ENCODE measurements around the gene PCSK7.

The PCSK7 gene

GRCh38 chr11:117199053-117199915 lies 32.6 kb downstream of the PCSK7 start, which contains the start of gene TAGLN:
Gene TAGLN (plus strand): TSS chr11:117199370. CDS start chr11:117203014, 3,644 bp downstream.
- no peak for DNase-seq (ENCODE audit: low read depth in 2 of 2)

GRCh38 chr11:117198613-117199012 lies 33.3 kb downstream of the PCSK7 start:
- no peak for DNase-seq (ENCODE audit: low read depth in 2 of 2)

GRCh38 chr11:117197516-117198456 lies 34.1 kb downstream of the PCSK7 start:
- DNase-seq (ENCODE audit: low read depth in 2 of 2), result no peak

- DNase-seq (ENCODE audit: low read depth in 2 of 2), result no peak
Observed at GRCh38 chr11:117197006-117197405, 34.9 kb downstream of the PCSK7 start.

- no peak for DNase-seq (ENCODE audit: low read depth in 2 of 2)
Observed at GRCh38 chr11:117195761-117196160, 36.1 kb downstream of the PCSK7 start.

GRCh38 chr11:117195258-117195657 lies 36.6 kb downstream of the PCSK7 start:
- DNase-seq (ENCODE audit: low read depth in 2 of 2), result no peak

GRCh38 chr11:117194267-117194666 lies 37.6 kb downstream of the PCSK7 start:
- no peak for DNase-seq (ENCODE audit: low read depth in 2 of 2)

GRCh38 chr11:117193130-117194020 lies 38.5 kb downstream of the PCSK7 start:
- no peak for DNase-seq (ENCODE audit: low read depth in 2 of 2)

- DNase-seq (ENCODE audit: low read depth in 2 of 2), result no peak
Observed at GRCh38 chr11:117192401-117192875, 39.4 kb downstream of the PCSK7 start.

- DNase-seq (ENCODE audit: low read depth in 2 of 2), result no peak
Observed at GRCh38 chr11:117191680-117192400, 40.0 kb downstream of the PCSK7 start.

- no peak for DNase-seq (ENCODE audit: low read depth in 2 of 2)
Observed at GRCh38 chr11:117189941-117190544, 41.8 kb downstream of the PCSK7 start.

- DNase-seq (ENCODE audit: low read depth in 2 of 2), result no peak
Observed at GRCh38 chr11:117189191-117189940, 42.5 kb downstream of the PCSK7 start.

GRCh38 chr11:117188620-117189081 lies 43.2 kb downstream of the PCSK7 start:
- no peak for DNase-seq (ENCODE audit: low read depth in 2 of 2)

- no peak for DNase-seq (ENCODE audit: low read depth in 2 of 2)
Observed at GRCh38 chr11:117187799-117188481, 43.9 kb downstream of the PCSK7 start.

- DNase-seq (ENCODE audit: low read depth in 2 of 2), result no peak
Observed at GRCh38 chr11:117187428-117187798, 44.5 kb downstream of the PCSK7 start.

- no peak for DNase-seq (ENCODE audit: low read depth in 2 of 2)
Observed at GRCh38 chr11:117187007-117187406, 44.9 kb downstream of the PCSK7 start.

GRCh38 chr11:117186431-117186761 lies 45.5 kb downstream of the PCSK7 start:
- no peak for DNase-seq (ENCODE audit: low read depth in 2 of 2)

- no peak for DNase-seq (ENCODE audit: low read depth in 2 of 2)
Observed at GRCh38 chr11:117185736-117186430, 46.0 kb downstream of the PCSK7 start.

Measured in stimulated activated CD8-positive, alpha-beta memory T cell treated with anti-CD3 and anti-CD28 coated beads, Interleukin-2, amount 100 ng/mL, for 1 hour (primary cell).